ENCODE results near the gene SGMS1. TPM values are rescaled to one million over a fixed set of nuclear protein-coding genes. Genes with fewer than 3 reads are reported as not detected.
"Not testable (repeated sequence)": the region's sequence is repeated elsewhere in the genome, so short reads cannot be mapped to it uniquely, and the experiment has no call there.

Gene SGMS1
- total RNA-seq, 1 experiment from 2014 or later: 20.4 TPM

DNA sequence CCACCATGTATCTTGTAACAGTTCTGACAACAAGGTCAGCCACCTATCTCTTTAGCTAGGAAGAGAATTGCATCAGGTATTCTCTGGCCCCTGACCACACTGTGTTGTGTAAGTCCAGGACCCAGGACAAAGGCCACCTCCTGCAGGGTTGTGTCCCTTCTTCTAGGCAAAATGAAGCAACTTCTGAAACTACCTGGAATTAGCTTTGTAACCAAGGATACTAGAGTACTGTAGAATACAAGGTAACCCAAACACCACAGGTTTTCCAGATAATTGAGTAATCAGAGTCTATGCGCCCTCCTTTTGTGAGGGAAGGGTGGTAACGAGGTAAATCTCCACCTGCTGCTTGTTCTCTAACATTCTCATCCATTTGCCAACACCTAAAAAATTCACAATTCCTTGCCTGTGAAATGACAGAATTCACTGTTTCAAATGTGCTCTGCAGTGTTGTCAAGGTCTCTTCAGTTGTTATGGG is 51.7 kb downstream of the SGMS1 start:
- Histone ChIP-seq H3K9me3 (ENCODE audit: control insufficient read depth, low read depth, low read length) (no peaks in the 10 kb centered on the region), H3K14ac (ENCODE audit: insufficient read depth, low read length) (peak overlapping the region; percentile 28; the same call in 1 of the 2 replicates), H3K56ac (ENCODE audit: insufficient read length, low read depth, low read length) (no peak overlapping the region), H4K8ac (replicated peaks; ENCODE audit: insufficient read length, low read depth, low read length) (no peak overlapping the region), H2BK15ac (ENCODE audit: low read depth, low read length) (no peak overlapping the region), H3K4ac (ENCODE audit: low read depth, low read length) (no peak overlapping the region), H2AK5ac (ENCODE audit: insufficient read length, low read length) (no peak overlapping the region), H2BK120ac (ENCODE audit: low read depth, low read length, poor library complexity, severe bottlenecking) (no peak overlapping the region), H3K23ac (ENCODE audit: insufficient read length, low read depth, low read length) (no peak overlapping the region), H4K91ac (ENCODE audit: insufficient read length, low read depth, low read length) (no peak overlapping the region), H3K4me1 (ENCODE audit: insufficient read depth, low read length) (peaks cover 27% of the 10 kb centered on the region), H3K27me3 (ENCODE audit: insufficient read depth, low read length) (no peaks in the 10 kb centered on the region), H3K18ac (ENCODE audit: insufficient read length, low read depth, low read length) (no peak overlapping the region), H2AFZ (ENCODE audit: low read length) (no peak overlapping the region), H3K79me1 (ENCODE audit: insufficient read depth, low read depth, low read length, poor library complexity, severe bottlenecking) (peaks cover 9% of the 10 kb centered on the region), H2BK5ac (ENCODE audit: insufficient read length, low read length) (no peak overlapping the region), H3K27ac (ENCODE audit: insufficient read length, low read depth, low read length) (no peak overlapping the region), H3K79me2 (ENCODE audit: insufficient read depth, low read length) (peaks cover 6% of the 10 kb centered on the region; the same call in 1 of the 2 replicates), H2BK20ac (ENCODE audit: low read depth, low read length, poor library complexity, severe bottlenecking) (no peak overlapping the region), H4K5ac (ENCODE audit: insufficient read length, low read depth, low read length) (no peak overlapping the region), H4K20me1 (ENCODE audit: control insufficient read depth, insufficient read depth, insufficient read length) (no peaks in the 10 kb centered on the region), H3K4me2 (ENCODE audit: insufficient read depth, insufficient read length, low read length) (no peak overlapping the region), H3T11ph (ENCODE audit: low read length) (no peak overlapping the region), H3K23me2 (ENCODE audit: insufficient read length, low read depth, low read length, poor library complexity, severe bottlenecking) (no peaks in the 10 kb centered on the region), H2BK12ac (ENCODE audit: insufficient read length, low read depth, low read length) (no peak overlapping the region), H3K9ac (ENCODE audit: extremely low read depth, insufficient read length, low read length) (no peak overlapping the region)
- Mint-ChIP-seq H3K4me3 (no peak overlapping the region), H3K27ac (peak overlapping the region in 2 of 3 experiments; percentile 14 to 47; a peak in 3 of 7 replicates), H3K9me3 (no peaks in the 10 kb centered on the region; a peak in 1 of 5 replicates), H3K4me1 (peaks cover 57 to 70% of the 10 kb centered on the region in 2 experiments), H3K27me3 (ENCODE audit: low read depth) (no peaks in the 10 kb centered on the region), H3K36me3 (ENCODE audit: insufficient read depth in 1 of 3, low read depth in 3 of 3) (peaks cover 0 to 2% (median 0%) of the 10 kb centered on the region in 3 experiments; a peak in 2 of 7 replicates)
- DNase-seq: no peak
- no CpG with 5 or more reads among the region's 2 CpGs for WGBS (ENCODE audit: extremely low coverage, insufficient read length, low lambda C conversion rate)
- no peak for TF ChIP-seq CTCF (conservative IDR thresholded peaks at IDR 0.05)

GRCh38 chr10:50568750-50569149 is 55.0 kb downstream of the SGMS1 start:
- H3K27me3 Mint-ChIP-seq (ENCODE audit: low read depth); H3K79me2 ChIP-seq (ENCODE audit: insufficient read depth, low read length); H3K18ac ChIP-seq (ENCODE audit: insufficient read length, low read depth, low read length); H2BK120ac ChIP-seq (ENCODE audit: low read depth, low read length, poor library complexity, severe bottlenecking); H3K27ac Mint-ChIP-seq; H2BK15ac ChIP-seq (ENCODE audit: low read depth, low read length); H2AK5ac ChIP-seq (ENCODE audit: insufficient read length, low read length); H3K79me1 ChIP-seq (ENCODE audit: insufficient read depth, low read depth, low read length, poor library complexity, severe bottlenecking); H3K9me3 ChIP-seq (ENCODE audit: control insufficient read depth, low read depth, low read length); H2BK12ac ChIP-seq (ENCODE audit: insufficient read length, low read depth, low read length); H3K14ac ChIP-seq (ENCODE audit: insufficient read depth, low read length); H3K27me3 ChIP-seq (ENCODE audit: insufficient read depth, low read length); H3K23ac ChIP-seq (ENCODE audit: insufficient read length, low read depth, low read length); H2BK5ac ChIP-seq (ENCODE audit: insufficient read length, low read length); H3K27ac ChIP-seq (ENCODE audit: insufficient read length, low read depth, low read length); H4K91ac ChIP-seq (ENCODE audit: insufficient read length, low read depth, low read length); H4K20me1 ChIP-seq (ENCODE audit: control insufficient read depth, insufficient read depth, insufficient read length); H3K9me3 Mint-ChIP-seq; H3K4ac ChIP-seq (ENCODE audit: low read depth, low read length); H3K9ac ChIP-seq (ENCODE audit: extremely low read depth, insufficient read length, low read length); H3K56ac ChIP-seq (ENCODE audit: insufficient read length, low read depth, low read length); DNase-seq; H3K36me3 Mint-ChIP-seq (ENCODE audit: insufficient read depth in 1 of 3, low read depth in 3 of 3); H3K4me3 Mint-ChIP-seq; H2AFZ ChIP-seq (ENCODE audit: low read length); H3T11ph ChIP-seq (ENCODE audit: low read length); H4K8ac ChIP-seq (replicated peaks; ENCODE audit: insufficient read length, low read depth, low read length); H3K23me2 ChIP-seq (ENCODE audit: insufficient read length, low read depth, low read length, poor library complexity, severe bottlenecking); H4K5ac ChIP-seq (ENCODE audit: insufficient read length, low read depth, low read length); H3K4me2 ChIP-seq (ENCODE audit: insufficient read depth, insufficient read length, low read length); H2BK20ac ChIP-seq (ENCODE audit: low read depth, low read length, poor library complexity, severe bottlenecking): not testable (repeated sequence)
- no CpG with 5 or more reads among the region's 4 CpGs for WGBS (ENCODE audit: extremely low coverage, insufficient read length, low lambda C conversion rate)
- H3K4me1 Mint-ChIP-seq: peaks cover 60 to 74% of the 10 kb centered on the region in 2 experiments
- H3K4me1 ChIP-seq (ENCODE audit: insufficient read depth, low read length): peaks cover 26% of the 10 kb centered on the region
